ENCODE results near the gene ITGB2. TPM values are rescaled to one million over a fixed set of nuclear protein-coding genes. Genes with fewer than 3 reads are reported as not detected.
A peak's percentile ranks its signal among the peaks of the same experiment; 100 is the strongest.

ITGB2 gene
- 100 to 1,000 TPM; 249 to 498 (median 304) TPM for total RNA-seq
- 458 TPM for total RNA-seq (2013)
- 62.5 to 676 (median 303) reads per million in 29 experiments for total RNA-seq

GRCh38 chr21:44920694-44921604 lies at the start of gene ITGB2:
ITGB2 (minus strand) TSS chr21:44920899; CDS start chr21:44910782, 10,117 bp downstream.
- peak within 1 kb of the TSS; percentile 64 for H3K27ac ChIP-seq (ENCODE audit: low read length)
- H3K4me3 ChIP-seq (ENCODE audit: control insufficient read depth in 1 of 2, extremely low read depth in 1 of 2, low read length in 1 of 2): peak within 1 kb of the TSS; percentile 89 to 98
- POLR2A ChIA-PET: interaction anchor here in 1 of 2 donors (0.5 to 0.6 kb wide), 2 partner anchors 115 to 117 kb away, joined by 3 to 4 read pairs; no protein-coding TSS in a partner anchor
- peaks cover 59 to 72% of the 10 kb centered on the region in 2 experiments for H3K4me1 ChIP-seq (ENCODE audit: control insufficient read depth in 1 of 2, extremely low read depth in 1 of 2, insufficient read depth in 2 of 2, low read length in 2 of 2)
- CTCF ChIA-PET: no interaction called here
- no peaks in the 10 kb centered on the region for H3K9me3 ChIP-seq
- Mint-ChIP-seq H3K9me3 (no peaks in the 10 kb centered on the region), H3K4me3 (peak within 1 kb of the TSS; percentile 96 to 100 (median 96)), H3K4me1 (peaks cover 70 to 88% (median 82%) of the 10 kb centered on the region in 3 donors), H3K27ac (peak within 1 kb of the TSS; percentile 94 to 99), H3K36me3 (peaks cover 5% of the 10 kb centered on the region), H3K27me3 (no peaks in the 10 kb centered on the region)
- DNase-seq (peak in 32 of 35 experiments; percentile 17 to 70 (median 47)), ATAC-seq (replicated peaks in 1 of 4) (peak; percentile 62 to 76 (median 69))
- no peaks in the 10 kb centered on the region for H3K27me3 ChIP-seq (replicated peaks in 1 of 2; ENCODE audit: control insufficient read depth in 2 of 2, extremely low read depth in 1 of 2, insufficient read depth in 2 of 2, low read length in 1 of 2)
- WGBS (ENCODE audit: insufficient coverage): 10% methylated on average over 17 of the region's 29 CpGs
- H3K36me3 ChIP-seq (ENCODE audit: control insufficient read depth in 2 of 2, extremely low read depth in 1 of 2, insufficient read depth in 1 of 2, low read length in 1 of 2): peaks cover 0 to 17% of the 10 kb centered on the region in 2 donors

GRCh38 chr21:44969931-44970755 lies 49.4 kb upstream of the ITGB2 start:
- Histone ChIP-seq H3K36me3 (ENCODE audit: control insufficient read depth in 2 of 2, extremely low read depth in 1 of 2, insufficient read depth in 1 of 2, low read length in 1 of 2) (peaks cover 9 to 28% of the 10 kb centered on the region in 2 donors), H3K4me3 (ENCODE audit: control insufficient read depth in 1 of 2, extremely low read depth in 1 of 2, low read length in 1 of 2) (no peak overlapping the region), H3K27me3 (replicated peaks in 1 of 2; ENCODE audit: control insufficient read depth in 2 of 2, extremely low read depth in 1 of 2, insufficient read depth in 2 of 2, low read length in 1 of 2) (no peaks in the 10 kb centered on the region), H3K9me3 (no peaks in the 10 kb centered on the region), H3K27ac (ENCODE audit: low read length) (no peak overlapping the region), H3K4me1 (ENCODE audit: control insufficient read depth in 1 of 2, extremely low read depth in 1 of 2, insufficient read depth in 2 of 2, low read length in 2 of 2) (peaks cover 15 to 48% of the 10 kb centered on the region in 2 experiments)
- 84% methylated on average over 19 of the region's 24 CpGs for WGBS (ENCODE audit: insufficient coverage)
- H3K4me3 Mint-ChIP-seq: peak overlapping the region in 2 of 3 donors; percentile 32 to 44
- peaks cover 29 to 40% (median 36%) of the 10 kb centered on the region in 3 donors for H3K4me1 Mint-ChIP-seq
- POLR2A ChIA-PET: no interaction called here
- H3K36me3 Mint-ChIP-seq: peaks cover 15% of the 10 kb centered on the region
- no peaks in the 10 kb centered on the region for H3K27me3 Mint-ChIP-seq
- peak overlapping the region; percentile 36 to 86 for H3K27ac Mint-ChIP-seq
- CTCF ChIA-PET: interaction anchor here (0.5 to 0.7 kb wide), 2 partner anchors 603 to 1181 kb away, joined by 4 read pairs; no protein-coding TSS in a partner anchor
- H3K9me3 Mint-ChIP-seq: no peaks in the 10 kb centered on the region
- peak; percentile 20 to 65 (median 46) for ATAC-seq (replicated peaks in 1 of 4)
- peak in 9 of 35 experiments; percentile 6 to 47 (median 22) for DNase-seq

- Histone ChIP-seq H3K4me3 (ENCODE audit: control insufficient read depth in 1 of 2, extremely low read depth in 1 of 2, low read length in 1 of 2) (peak overlapping the region in 1 of 2 donors; percentile 19), H3K27ac (ENCODE audit: low read length) (no peak overlapping the region), H3K9me3 (no peaks in the 10 kb centered on the region), H3K27me3 (replicated peaks in 1 of 2; ENCODE audit: control insufficient read depth in 2 of 2, extremely low read depth in 1 of 2, insufficient read depth in 2 of 2, low read length in 1 of 2) (no peaks in the 10 kb centered on the region), H3K36me3 (ENCODE audit: control insufficient read depth in 2 of 2, extremely low read depth in 1 of 2, insufficient read depth in 1 of 2, low read length in 1 of 2) (peaks cover 9 to 25% of the 10 kb centered on the region in 2 donors), H3K4me1 (ENCODE audit: control insufficient read depth in 1 of 2, extremely low read depth in 1 of 2, insufficient read depth in 2 of 2, low read length in 2 of 2) (peaks cover 19 to 58% of the 10 kb centered on the region in 2 experiments)
- peak overlapping the region in 1 of 2 donors; percentile 86 for H3K27ac Mint-ChIP-seq
- H3K4me1 Mint-ChIP-seq: peaks cover 37 to 49% (median 44%) of the 10 kb centered on the region in 3 donors
- POLR2A ChIA-PET: no interaction called here
- WGBS (ENCODE audit: insufficient coverage): 92% methylated on average over 16 of the region's 20 CpGs
- no peak for ATAC-seq (replicated peaks in 1 of 4)
- no peak for DNase-seq
- peak overlapping the region in 1 of 3 donors; percentile 32 for H3K4me3 Mint-ChIP-seq
- H3K27me3 Mint-ChIP-seq: no peaks in the 10 kb centered on the region
- no peaks in the 10 kb centered on the region for H3K9me3 Mint-ChIP-seq
- CTCF ChIA-PET: no interaction called here
- H3K36me3 Mint-ChIP-seq: peaks cover 17% of the 10 kb centered on the region
Measured at GRCh38 chr21:44969066-44969670, 48.5 kb upstream of the ITGB2 start.

GRCh38 chr21:44967082-44968047 lies 46.7 kb upstream of the ITGB2 start:
- no peaks in the 10 kb centered on the region for H3K27me3 Mint-ChIP-seq
- no peak overlapping the region for H3K4me3 ChIP-seq (ENCODE audit: control insufficient read depth in 1 of 2, extremely low read depth in 1 of 2, low read length in 1 of 2)
- DNase-seq (no peak), ATAC-seq (replicated peaks in 1 of 4) (no peak)
- no peaks in the 10 kb centered on the region for H3K9me3 ChIP-seq
- WGBS (ENCODE audit: insufficient coverage): 91% methylated on average over 27 of the region's 38 CpGs
- peaks cover 19 to 59% of the 10 kb centered on the region in 2 experiments for H3K4me1 ChIP-seq (ENCODE audit: control insufficient read depth in 1 of 2, extremely low read depth in 1 of 2, insufficient read depth in 2 of 2, low read length in 2 of 2)
- peaks cover 24% of the 10 kb centered on the region for H3K36me3 Mint-ChIP-seq
- no peak overlapping the region for H3K27ac ChIP-seq (ENCODE audit: low read length)
- POLR2A ChIA-PET: interaction anchor here in 1 of 2 donors (0.6 kb wide), 1 partner anchor 537 kb away, joined by 6 read pairs; no protein-coding TSS in a partner anchor
- H3K4me3 Mint-ChIP-seq: peak overlapping the region in 1 of 3 donors; percentile 55
- H3K36me3 ChIP-seq (ENCODE audit: control insufficient read depth in 2 of 2, extremely low read depth in 1 of 2, insufficient read depth in 1 of 2, low read length in 1 of 2): peaks cover 4 to 23% of the 10 kb centered on the region in 2 donors
- H3K27ac Mint-ChIP-seq: no peak overlapping the region
- CTCF ChIA-PET: interaction anchor here (0.5 to 0.6 kb wide), 2 partner anchors 21 to 84 kb away, joined by 3 to 6 read pairs; no protein-coding TSS in a partner anchor
- no peaks in the 10 kb centered on the region for H3K27me3 ChIP-seq (replicated peaks in 1 of 2; ENCODE audit: control insufficient read depth in 2 of 2, extremely low read depth in 1 of 2, insufficient read depth in 2 of 2, low read length in 1 of 2)
- no peaks in the 10 kb centered on the region for H3K9me3 Mint-ChIP-seq
- peaks cover 45 to 55% (median 48%) of the 10 kb centered on the region in 3 donors for H3K4me1 Mint-ChIP-seq

All from T-cell (primary cell).